Endothelial cell of umbilical vein (primary cell): ENCODE data around the gene RAB6B. TPM values are rescaled to one million over a fixed set of nuclear protein-coding genes. Genes with fewer than 3 reads are reported as not detected.

Experiments used
- BruUV-seq: library from RNA; stranded (reverse); fragments of 400-500 nt; replicated peaks from 2 replicates; lab custom pipeline; 2021; lab: Mats Ljungman, UMichigan
- CTCF ChIA-PET: fragments of 300-600, 350-600 bp; sonication (Branson Sonifier 250); formaldehyde crosslinking; loops from one replicate; lab custom pipeline; 2021; ENCODE audit warnings: antibody characterized with exemption, inconsistent platforms; lab: Charles Lee
- POLR2A ChIA-PET: fragments of 300-600, 350-600 bp; sonication (Branson Sonifier 250); formaldehyde crosslinking; loops from one replicate; lab custom pipeline; 2021; ENCODE audit warnings: antibody characterized with exemption, inconsistent platforms; lab: Charles Lee
- DNase-seq: peaks from one replicate; pipeline ENCODE4 v3.0.0-alpha.2; 2011; ENCODE audit warnings: low read depth, low spot score
- FAIRE-seq: peaks from 2 replicates; lab custom pipeline; 2011; peaks lifted over from hg19 to GRCh38; lab: Jason Lieb, UNC
- H2AFZ ChIP-seq: 2 replicates; pipeline ENCODE4 v1.6.0; 2012; ENCODE audit warnings: low read depth, low read length, control low read depth, inconsistent platforms
- H3K27ac ChIP-seq: 2 replicates; pipeline ENCODE4 v1.5.1; 2011; ENCODE audit warnings: low read depth, mild to moderate bottlenecking, control low read depth, low read length, moderate library complexity; ENCODE audit not compliant: insufficient read depth
- H3K27me3 ChIP-seq, 2 experiments: 2 replicates each; pipeline versions ENCODE4 v1.6.0 to v1.6.1; 2011; ENCODE audit warnings: low read length in 2 of 2, mixed read lengths in 1 of 2; ENCODE audit not compliant: control insufficient read depth in 2 of 2, insufficient read depth in 2 of 2
- H3K36me3 ChIP-seq, 2 experiments: 2 replicates in 1 of 2; 3 replicates in 1 of 2; pipeline ENCODE4 v1.5.1; 2011; ENCODE audit warnings: low read length in 2 of 2, mild to moderate bottlenecking in 1 of 2, moderate library complexity in 1 of 2; ENCODE audit not compliant: control insufficient read depth in 2 of 2, insufficient read depth in 2 of 2; ENCODE audit errors: extremely low read depth in 1 of 2
- H3K4me1 ChIP-seq: 3 replicates; pipeline ENCODE4 v1.5.1; 2011; ENCODE audit warnings: mild to moderate bottlenecking, low read length; ENCODE audit not compliant: control insufficient read depth, insufficient read depth; ENCODE audit errors: extremely low read depth
- H3K4me2 ChIP-seq: 2 replicates; pipeline ENCODE4 v1.6.1; 2011; ENCODE audit warnings: low read length, control low read depth, mixed read lengths; ENCODE audit not compliant: insufficient read depth
- H3K4me3 ChIP-seq, 3 experiments: fragments of 200-600 bp in 1 of 3; sonication (generic), shearing (Covaris generic) in 1 of 3; replicated peaks in 1 of 3; 2 replicates each; pipeline ENCODE4 v1.5.1; 2011 to 2016; ENCODE audit warnings: control low read depth in 3 of 3, low read length in 3 of 3, mild to moderate bottlenecking in 2 of 3, inconsistent platforms in 1 of 3, low read depth in 1 of 3, moderate library complexity in 1 of 3; ENCODE audit not compliant: insufficient read depth in 1 of 3
- H3K79me2 ChIP-seq: 2 replicates; pipeline ENCODE4 v1.6.0; 2012; ENCODE audit warnings: low read length, inconsistent platforms; ENCODE audit not compliant: control insufficient read depth, insufficient read depth
- H3K9ac ChIP-seq: replicated peaks from 2 replicates; pipeline ENCODE3; 2011; ENCODE audit warnings: low read length, control low read depth; ENCODE audit not compliant: insufficient read depth; ENCODE audit errors: extremely low read depth
- H3K9me1 ChIP-seq: replicated peaks from 3 replicates; pipeline ENCODE4 v1.6.0; 2011; ENCODE audit warnings: mild to moderate bottlenecking, low read length; ENCODE audit not compliant: control insufficient read depth, insufficient read depth; ENCODE audit errors: extremely low read depth
- H3K9me3 ChIP-seq: replicated peaks from 2 replicates; pipeline ENCODE4 v1.5.1; 2012; ENCODE audit warnings: low read length, inconsistent platforms; ENCODE audit not compliant: control insufficient read depth, insufficient read depth
- H4K20me1 ChIP-seq: replicated peaks from 2 replicates; pipeline ENCODE3; 2011; ENCODE audit warnings: mild to moderate bottlenecking, low read length; ENCODE audit not compliant: control insufficient read depth, insufficient read depth; ENCODE audit errors: extremely low read depth
- EZH2 ChIP-seq: IDR thresholded peaks from 2 replicates; pipeline ENCODE4 v1.6.1; 2012; ENCODE audit warnings: borderline replicate concordance, low read depth, mild to moderate bottlenecking, moderate library complexity, low read length, inconsistent platforms; ENCODE audit not compliant: severe bottlenecking
- FOS ChIP-seq: IDR thresholded peaks from 2 replicates; pipeline ENCODE4 v1.6.1; 2011; ENCODE audit warnings: mild to moderate bottlenecking, low read length, moderate library complexity, borderline replicate concordance; ENCODE audit not compliant: insufficient read depth
- GATA2 ChIP-seq: IDR thresholded peaks from 2 replicates; pipeline ENCODE4 v1.7.0; 2011; ENCODE audit warnings: low read depth, mild to moderate bottlenecking, moderate library complexity, mixed read lengths, low read length; ENCODE audit not compliant: insufficient read length, insufficient read depth
- JUN ChIP-seq: IDR thresholded peaks from 2 replicates; pipeline ENCODE4 v1.6.1; 2011; ENCODE audit warnings: borderline replicate concordance, low read depth; ENCODE audit not compliant: insufficient read length, insufficient read depth
- MYC ChIP-seq: IDR thresholded peaks from one replicate; pipeline ENCODE4 v1.6.1; 2011; ENCODE audit warnings: mild to moderate bottlenecking, low read depth, low read length
- POLR2A ChIP-seq: IDR thresholded peaks from 2 replicates; pipeline ENCODE4 v1.6.1; 2012; ENCODE audit warnings: low read depth, mild to moderate bottlenecking, control low read depth, low read length
- POLR2AphosphoS5 ChIP-seq: IDR thresholded peaks from 2 replicates; pipeline ENCODE4 v1.6.1; 2012; ENCODE audit warnings: low read depth, mild to moderate bottlenecking, control low read depth, low read length, moderate library complexity; ENCODE audit not compliant: insufficient read depth
- dilution Hi-C: fragments of 300-500 bp; cut with MboI; formaldehyde crosslinking; loops from one replicate; pipeline ENCODE4 v1.15.0; 2019; ENCODE audit warnings: low sequenced_read_pairs; ENCODE audit not compliant: extremely low pct_ligation_motif_present
- intact Hi-C: fragments of 100-400 bp; cut with micrococcal nuclease; formaldehyde crosslinking; loops from one replicate; pipeline ENCODE4 v1.10.0; 2022
- polyA plus RNA-seq, 4 experiments: library from polyadenylated mRNA; depleted of rRNA in 3 of 4; stranded (reverse) in 3 of 4; unstranded in 1 of 4; fragments of >200 nt; gene quantifications; 2 replicates each; pipeline versions ENCODE4 v1.2.1 to v1.2.3, GENCODE V29; 2011 to 2012; ENCODE audit warnings: missing spikeins in 1 of 4
- total RNA-seq: library from RNA; stranded (reverse); gene quantifications from 2 replicates; pipeline ENCODE4 v1.2.3, GENCODE V29; 2021
- TF ChIP-seq, protein P1 (sequence below): IDR thresholded peaks from 2 replicates; pipeline ENCODE4 v1.6.1; 2011; ENCODE audit not compliant: insufficient read depth, insufficient read length
- TF ChIP-seq, protein P2 (sequence below), 2 donors: IDR thresholded peaks; 1 replicate in 1 of 2; 2 replicates in 1 of 2; pipeline ENCODE4 v1.5.1; 2011; ENCODE audit warnings: low read length in 2 of 2, mild to moderate bottlenecking in 2 of 2, moderate library complexity in 2 of 2, control low read depth in 1 of 2, inconsistent platforms in 1 of 2, low read depth in 1 of 2; ENCODE audit not compliant: insufficient read depth in 1 of 2; ENCODE audit errors: extremely low read depth in 1 of 2

The RAB6B gene
- total and polyA plus RNA-seq, 2 donors (not counting 3 experiments of a cell fraction or from before 2014, with no cell fraction given) = 1.7 to 6.7 TPM

DNA sequence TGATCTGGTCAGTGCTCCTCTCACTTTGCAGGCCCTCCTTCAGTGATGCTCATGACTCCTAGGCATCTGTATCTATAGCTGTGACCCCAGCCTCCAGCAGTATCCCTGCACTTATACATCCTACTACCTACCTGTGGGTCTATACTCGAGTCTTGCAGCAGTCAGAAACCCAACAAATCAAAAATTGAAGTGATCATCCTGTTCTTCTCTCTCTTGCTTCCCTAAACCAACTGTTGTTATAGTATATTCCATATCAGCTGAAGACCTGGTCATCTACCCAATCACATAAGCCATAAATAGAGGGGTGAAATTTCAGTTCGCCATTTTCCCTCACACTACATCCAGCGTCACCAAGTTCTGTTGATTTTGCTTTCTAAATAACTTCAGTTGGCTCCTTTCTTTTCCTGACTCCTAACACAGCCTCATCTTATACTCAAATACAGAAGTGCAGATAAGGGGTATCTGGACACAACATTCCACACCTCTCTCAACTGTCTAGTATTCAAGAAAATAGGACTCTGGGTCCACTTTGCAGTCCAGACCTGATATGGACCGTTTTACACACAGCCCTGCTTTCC is 116.0 kb downstream of the RAB6B start:
- no TSS peak for BruUV-seq
- no peak for FAIRE-seq

More for the DNA sequence above, 116.0 kb downstream of the RAB6B start:
- Histone ChIP-seq H4K20me1 (no peaks in the 10 kb centered on the region), H3K4me1 (no peaks in the 10 kb centered on the region), H2AFZ (no peak overlapping the region), H3K9me1 (no peaks in the 10 kb centered on the region), H3K4me3 (no peak overlapping the region), H3K79me2 (no peaks in the 10 kb centered on the region), H3K27ac (no peak overlapping the region), H3K27me3 (peaks cover 1 to 12% of the 10 kb centered on the region in 2 experiments), H3K4me2 (no peak overlapping the region), H3K9me3 (no peaks in the 10 kb centered on the region), H3K9ac (no peak overlapping the region), H3K36me3 (no peaks in the 10 kb centered on the region)
- TF ChIP-seq EZH2 = no peak
- no peak for TF ChIP-seq POLR2A
- TF ChIP-seq, protein P1, sequence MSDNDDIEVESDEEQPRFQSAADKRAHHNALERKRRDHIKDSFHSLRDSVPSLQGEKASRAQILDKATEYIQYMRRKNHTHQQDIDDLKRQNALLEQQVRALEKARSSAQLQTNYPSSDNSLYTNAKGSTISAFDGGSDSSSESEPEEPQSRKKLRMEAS = no peak
- no peak for TF ChIP-seq POLR2AphosphoS5
- no peak for TF ChIP-seq JUN
- TF ChIP-seq GATA2 = no peak
- no peak for TF ChIP-seq MYC
- no peak for TF ChIP-seq FOS
- TF ChIP-seq, protein P2, sequence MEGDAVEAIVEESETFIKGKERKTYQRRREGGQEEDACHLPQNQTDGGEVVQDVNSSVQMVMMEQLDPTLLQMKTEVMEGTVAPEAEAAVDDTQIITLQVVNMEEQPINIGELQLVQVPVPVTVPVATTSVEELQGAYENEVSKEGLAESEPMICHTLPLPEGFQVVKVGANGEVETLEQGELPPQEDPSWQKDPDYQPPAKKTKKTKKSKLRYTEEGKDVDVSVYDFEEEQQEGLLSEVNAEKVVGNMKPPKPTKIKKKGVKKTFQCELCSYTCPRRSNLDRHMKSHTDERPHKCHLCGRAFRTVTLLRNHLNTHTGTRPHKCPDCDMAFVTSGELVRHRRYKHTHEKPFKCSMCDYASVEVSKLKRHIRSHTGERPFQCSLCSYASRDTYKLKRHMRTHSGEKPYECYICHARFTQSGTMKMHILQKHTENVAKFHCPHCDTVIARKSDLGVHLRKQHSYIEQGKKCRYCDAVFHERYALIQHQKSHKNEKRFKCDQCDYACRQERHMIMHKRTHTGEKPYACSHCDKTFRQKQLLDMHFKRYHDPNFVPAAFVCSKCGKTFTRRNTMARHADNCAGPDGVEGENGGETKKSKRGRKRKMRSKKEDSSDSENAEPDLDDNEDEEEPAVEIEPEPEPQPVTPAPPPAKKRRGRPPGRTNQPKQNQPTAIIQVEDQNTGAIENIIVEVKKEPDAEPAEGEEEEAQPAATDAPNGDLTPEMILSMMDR (IDR thresholded peaks at IDR 0.05; ENCODE audit: extremely low read depth in 1 of 2, insufficient read depth in 1 of 2, low read depth in 1 of 2, low read length in 2 of 2) = no peak
- DNase-seq = no peak
- ChIA-PET CTCF (no interaction called here), POLR2A (no interaction called here)
- intact Hi-C loops (no loop called here), dilution Hi-C loops (no loop called here)
